COLO829 (cell line): ENCODE data around the gene RAPGEF3.

ENCODE experiments used
- DNase-seq: peaks from one replicate; pipeline ENCODE4 v3.0.0; 2012; ENCODE audit warnings: low spot score

RAPGEF3 gene

GRCh38 chr12:47758834-47759690 is at the start of gene RAPGEF3:
Gene RAPGEF3, minus strand, starts transcription at chr12:47758880. Its CDS starts 324 bp downstream, at chr12:47758556.
- DNase-seq: peak; percentile 62

- DNase-seq: no peak
Observed at GRCh38 chr12:47808050-47808449, 49.4 kb upstream of the RAPGEF3 start.

- DNase-seq: no peak
Observed at GRCh38 chr12:47807338-47807737, 48.7 kb upstream of the RAPGEF3 start.

GRCh38 chr12:47805417-47805816 is 46.7 kb upstream of the RAPGEF3 start:
- no peak for DNase-seq

- DNase-seq: no peak
Observed at GRCh38 chr12:47804171-47804570, 45.5 kb upstream of the RAPGEF3 start.

- DNase-seq: no peak
Observed at GRCh38 chr12:47803191-47803875, 44.7 kb upstream of the RAPGEF3 start.

GRCh38 chr12:47802312-47802711 is 43.6 kb upstream of the RAPGEF3 start:
- DNase-seq: no peak

GRCh38 chr12:47801904-47802246 is 43.2 kb upstream of the RAPGEF3 start:
- DNase-seq: no peak

GRCh38 chr12:47801170-47801903 is 42.7 kb upstream of the RAPGEF3 start:
- no peak for DNase-seq

GRCh38 chr12:47800582-47800981 is 41.9 kb upstream of the RAPGEF3 start:
- no peak for DNase-seq

- DNase-seq: peak; percentile 46
Observed at GRCh38 chr12:47799357-47799955, 40.8 kb upstream of the RAPGEF3 start.

GRCh38 chr12:47798382-47798948 is 39.8 kb upstream of the RAPGEF3 start:
- no peak for DNase-seq

GRCh38 chr12:47797441-47797840 is 38.8 kb upstream of the RAPGEF3 start:
- DNase-seq: no peak

GRCh38 chr12:47795814-47796411 is 37.2 kb upstream of the RAPGEF3 start:
- DNase-seq: no peak

GRCh38 chr12:47795121-47795813 is 36.6 kb upstream of the RAPGEF3 start:
- no peak for DNase-seq

GRCh38 chr12:47794679-47795078 is 36.0 kb upstream of the RAPGEF3 start:
- no peak for DNase-seq

- no peak for DNase-seq
Observed at GRCh38 chr12:47793015-47793681, 34.5 kb upstream of the RAPGEF3 start.

- DNase-seq: no peak
Observed at GRCh38 chr12:47791874-47792273, 33.2 kb upstream of the RAPGEF3 start.

- no peak for DNase-seq
Observed at GRCh38 chr12:47791351-47791746, 32.7 kb upstream of the RAPGEF3 start.

- no peak for DNase-seq
Observed at GRCh38 chr12:47790676-47791350, 32.1 kb upstream of the RAPGEF3 start.
